NCI-H1694 treated with DMSO at 0.1 percent for 48 hours (cell line): ENCODE results near the gene CYBA.

Experiments used
- DNase-seq: peaks from one replicate; lab custom pipeline; 2025; lab: John Stamatoyannopoulos, UW

Gene CYBA

GRCh38 chr16:88650749-88651275 lies at the start of gene CYBA:
TSS of gene CYBA (minus strand) at chr16:88651053. CDS start at chr16:88651013, 40 bp downstream.
- no peak for DNase-seq

GRCh38 chr16:88700322-88700635 lies 49.4 kb upstream of the CYBA start:
- no peak for DNase-seq

GRCh38 chr16:88699180-88699579 lies 48.3 kb upstream of the CYBA start:
- no peak for DNase-seq

GRCh38 chr16:88698646-88699045 lies 47.8 kb upstream of the CYBA start:
- no peak for DNase-seq

- DNase-seq = no peak
Measured at GRCh38 chr16:88697831-88698615, 47.2 kb upstream of the CYBA start.

GRCh38 chr16:88697116-88697830 lies 46.4 kb upstream of the CYBA start:
- no peak for DNase-seq

- DNase-seq = no peak
Measured at GRCh38 chr16:88696441-88696840, 45.6 kb upstream of the CYBA start.

GRCh38 chr16:88695753-88696152 lies 44.9 kb upstream of the CYBA start:
- no peak for DNase-seq

GRCh38 chr16:88695218-88695617 lies 44.4 kb upstream of the CYBA start:
- no peak for DNase-seq

- DNase-seq = no peak
Measured at GRCh38 chr16:88694221-88695087, 43.6 kb upstream of the CYBA start.

- DNase-seq = no peak
Measured at GRCh38 chr16:88693420-88694177, 42.7 kb upstream of the CYBA start.

- no peak for DNase-seq
Measured at GRCh38 chr16:88692861-88693260, 42.0 kb upstream of the CYBA start.

GRCh38 chr16:88691924-88692560 lies 41.2 kb upstream of the CYBA start:
- DNase-seq = no peak

GRCh38 chr16:88691129-88691813 lies 40.4 kb upstream of the CYBA start:
- no peak for DNase-seq

- DNase-seq = no peak
Measured at GRCh38 chr16:88690341-88691128, 39.7 kb upstream of the CYBA start.

- no peak for DNase-seq
Measured at GRCh38 chr16:88688013-88688778, 37.3 kb upstream of the CYBA start.

GRCh38 chr16:88687676-88688012 lies 36.8 kb upstream of the CYBA start:
- no peak for DNase-seq

GRCh38 chr16:88687254-88687576 lies 36.4 kb upstream of the CYBA start:
- no peak for DNase-seq
